GM12878 (cell line): Measurements from ENCODE around the gene PLEKHH1. TPM values are rescaled to one million over a fixed set of nuclear protein-coding genes. Genes with fewer than 3 reads are reported as not detected.

Experiments used
- ATAC-seq: fragments of 200-7000 bp; cut with Tn5 transposase; 3 replicates; pipeline ENCODE4 v1.9.1; 2020; ENCODE audit warnings: mild to moderate bottlenecking, moderate library complexity
- BruUV-seq: library from RNA; stranded (reverse); fragments of 400-500 nt; replicated peaks from 2 replicates; lab custom pipeline; 2021; lab: Mats Ljungman, UMichigan
- CTCF ChIA-PET: fragments of 300-600 bp; sonication (Branson Sonifier 250); formaldehyde crosslinking; extraction: SDS; loops from one replicate; lab custom pipeline; 2021; ENCODE audit warnings: inconsistent platforms; lab: Yijun Ruan, JAX
- POLR2A ChIA-PET: fragments of 350-600 bp; formaldehyde crosslinking; extraction: SDS; loops from one replicate; lab custom pipeline; 2021; ENCODE audit warnings: inconsistent platforms; lab: Charles Lee
- RAD21 ChIA-PET: fragments of 300-600 bp; sonication (Branson Sonifier 250); formaldehyde crosslinking; loops from one replicate; lab custom pipeline; 2023; ENCODE audit warnings: antibody characterized with exemption; ENCODE audit not compliant: unreplicated experiment; lab: Charles Lee
- SMC1A ChIA-PET: fragments of 300-600 bp; sonication (Branson Sonifier 250); formaldehyde crosslinking; loops from one replicate; lab custom pipeline; 2023; ENCODE audit not compliant: unreplicated experiment, uncharacterized antibody; lab: Charles Lee
- DNase-seq: peaks from one replicate; pipeline ENCODE4 v3.0.0-alpha.2; 2011; ENCODE audit warnings: low read depth, low spot score
- FAIRE-seq: peaks from 3 replicates; lab custom pipeline; 2011; peaks lifted over from hg19 to GRCh38; lab: Jason Lieb, UNC
- H2AFZ ChIP-seq: 2 replicates; pipeline ENCODE4 v1.6.0; 2011; ENCODE audit warnings: low read depth, low read length, control low read depth; ENCODE audit not compliant: control insufficient read depth
- H3K27ac ChIP-seq: 2 replicates; pipeline ENCODE4 v1.5.1; 2011; ENCODE audit warnings: control low read depth; ENCODE audit not compliant: control insufficient read depth, insufficient read depth
- H3K27me3 ChIP-seq, 2 experiments: replicated peaks in 1 of 2; 2 replicates each; pipeline versions ENCODE4 v1.6.0 to v1.6.1; 2011; ENCODE audit warnings: low read length in 1 of 2; ENCODE audit not compliant: control insufficient read depth in 2 of 2, insufficient read depth in 2 of 2
- H3K36me3 ChIP-seq, 2 experiments: 2 replicates each; pipeline ENCODE4 v1.5.1; 2011; ENCODE audit warnings: low read length in 1 of 2; ENCODE audit not compliant: control insufficient read depth in 2 of 2, insufficient read depth in 2 of 2
- H3K4me1 ChIP-seq: 2 replicates; pipeline ENCODE4 v1.6.1; 2011; ENCODE audit warnings: mild to moderate bottlenecking, low read length, moderate library complexity, mixed read lengths; ENCODE audit not compliant: control insufficient read depth, insufficient read depth
- H3K4me2 ChIP-seq: 2 replicates; pipeline ENCODE4 v1.6.0; 2011; ENCODE audit warnings: control low read depth; ENCODE audit not compliant: control insufficient read depth, insufficient read depth
- H3K4me3 ChIP-seq: fragments of 200-600 bp; sonication (generic); 2 replicates; pipeline ENCODE4 v1.5.1; 2016
- H3K79me2 ChIP-seq: 2 replicates; pipeline ENCODE4 v1.6.0; 2011; ENCODE audit warnings: low read length; ENCODE audit not compliant: control insufficient read depth, insufficient read depth
- H3K9ac ChIP-seq: 2 replicates; pipeline ENCODE4 v1.8.0; 2011; ENCODE audit warnings: low read length, control low read depth, mixed read lengths; ENCODE audit not compliant: control insufficient read depth, insufficient read depth
- H3K9me3 ChIP-seq: replicated peaks from 3 replicates; pipeline ENCODE4 v1.5.1; 2011; ENCODE audit warnings: mild to moderate bottlenecking, low read length; ENCODE audit not compliant: control insufficient read depth, insufficient read depth
- H4K20me1 ChIP-seq: 2 replicates; pipeline ENCODE4 v1.6.0; 2011; ENCODE audit not compliant: control insufficient read depth, insufficient read depth
- ATF2 ChIP-seq: IDR thresholded peaks from 2 replicates; pipeline ENCODE4 v1.6.1; 2012; ENCODE audit warnings: low read length, inconsistent platforms
- ATF3 ChIP-seq: IDR thresholded peaks from 2 replicates; pipeline ENCODE4 v1.6.1; 2011; ENCODE audit warnings: low read depth, mild to moderate bottlenecking, low read length, moderate library complexity, borderline replicate concordance; ENCODE audit errors: extremely low read depth
- ATF7 ChIP-seq: fragments of 450-650 bp; IDR thresholded peaks from 2 replicates; pipeline ENCODE4 v1.6.1; 2016; ENCODE audit warnings: low read depth, mild to moderate bottlenecking
- EP300 ChIP-seq, 2 experiments: fragments of 150-350 bp in 1 of 2; IDR thresholded peaks; 2 replicates each; pipeline ENCODE4 v1.6.1; 2011 to 2012; ENCODE audit warnings: low read depth in 2 of 2, low read length in 2 of 2, borderline replicate concordance in 1 of 2, improper control_type of control experiment in 1 of 2, inconsistent platforms in 1 of 2; ENCODE audit not compliant: control insufficient read depth in 1 of 2
- SMAD5 ChIP-seq: IDR thresholded peaks from 2 replicates; pipeline ENCODE4 v1.6.1; 2016; ENCODE audit warnings: antibody characterized with exemption, low read depth
- SMARCA5 ChIP-seq: fragments of 450-650 bp; IDR thresholded peaks from 2 replicates; pipeline ENCODE4 v1.6.1; 2017; ENCODE audit warnings: mild to moderate bottlenecking
- SMC3 ChIP-seq: IDR thresholded peaks from 2 replicates; pipeline ENCODE4 v1.6.1; 2011; ENCODE audit warnings: low read length, improper control_type of control experiment, borderline replicate concordance
- SPI1 ChIP-seq: IDR thresholded peaks from 2 replicates; pipeline ENCODE4 v1.6.1; 2011; ENCODE audit warnings: low read depth, mild to moderate bottlenecking, low read length, moderate library complexity, borderline replicate concordance; ENCODE audit not compliant: insufficient read depth
- SUPT20H ChIP-seq: IDR thresholded peaks from 2 replicates; pipeline ENCODE4 v1.6.1; 2011; ENCODE audit warnings: low read depth, mild to moderate bottlenecking, low read length, moderate library complexity, borderline replicate concordance; ENCODE audit not compliant: control insufficient read depth
- TBL1XR1 ChIP-seq: IDR thresholded peaks from 2 replicates; pipeline ENCODE4 v1.6.1; 2012; ENCODE audit warnings: low read depth, low read length, improper control_type of control experiment
- ZNF217 ChIP-seq: fragments of 450-650 bp; IDR thresholded peaks from 2 replicates; pipeline ENCODE4 v1.6.1; 2017; ENCODE audit warnings: antibody characterized with exemption, mild to moderate bottlenecking
- ZNF24 ChIP-seq: fragments of 450-650 bp; IDR thresholded peaks from 2 replicates; pipeline ENCODE4 v1.6.1; 2017; ENCODE audit warnings: antibody characterized with exemption, mild to moderate bottlenecking
- ZNF274 ChIP-seq: IDR thresholded peaks from one replicate; pipeline ENCODE4 v1.8.0; 2011; ENCODE audit not compliant: insufficient read length, insufficient read depth
- ZSCAN29 ChIP-seq: fragments of 450-650 bp; IDR thresholded peaks from 2 replicates; pipeline ENCODE4 v1.6.1; 2017; ENCODE audit warnings: mild to moderate bottlenecking, moderate library complexity
- ZZZ3 ChIP-seq: IDR thresholded peaks from 2 replicates; pipeline ENCODE4 v1.6.1; 2011; ENCODE audit warnings: low read depth; ENCODE audit not compliant: control insufficient read depth, insufficient read length
- WGBS: methylation state at CpG from one replicate; pipeline ENCODE4 v1.1.6; 2016; ENCODE audit warnings: low lambda C conversion rate; ENCODE audit not compliant: insufficient replicate concordance, insufficient coverage; ENCODE audit errors: missing lambda C conversion rate; 5-methylcytosine and 5-hydroxymethylcytosine counted together
- in situ Hi-C: fragments of 300-500 bp; cut with MboI; formaldehyde crosslinking; loops from 9 replicates; pipeline ENCODE4 v1.14.3; 2018; ENCODE audit warnings: mixed read lengths
- intact Hi-C: fragments of 100-400 bp; cut with micrococcal nuclease; formaldehyde crosslinking; loops from one replicate; pipeline ENCODE4 v1.14.2; 2022; ENCODE audit not compliant: unreplicated experiment
- polyA plus RNA-seq, 11 experiments: library from polyadenylated mRNA; depleted of rRNA in 4 of 11; unstranded in 6 of 11; stranded (reverse) in 5 of 11; fragments of >200 nt; fragmentation: Nextera tagmentation in 4 of 11; fragmentation: Illumina TruSeq in 1 of 11; extraction: Ambion mirVana in 4 of 11; extraction: Trizol in 1 of 11; gene quantifications; 1 replicate in 1 of 11; 2 replicates in 10 of 11; pipeline versions ENCODE4 v1.2.1 to v1.2.3, GENCODE V29; 2011 to 2016; ENCODE audit warnings: inconsistent platforms in 2 of 11, missing spikeins in 2 of 11, low read depth in 1 of 11
- total RNA-seq, 4 experiments: library from RNA; depleted of rRNA in 3 of 4; stranded (reverse); fragments of >200 nt in 3 of 4; fragmentation: Illumina TruSeq in 1 of 4; extraction: Trizol in 1 of 4; gene quantifications; 2 replicates each; pipeline versions ENCODE4 v1.2.1 to v1.2.3, GENCODE V29; 2013 to 2021
- TF ChIP-seq, protein P1 (sequence below): fragments of 450-650 bp; IDR thresholded peaks from 2 replicates; pipeline ENCODE4 v1.6.1; 2017; ENCODE audit warnings: mild to moderate bottlenecking, low read depth, inconsistent platforms; ENCODE audit not compliant: poor library complexity, severe bottlenecking

Gene PLEKHH1
- total and polyA plus RNA-seq, 10 of the 15 experiments (the other 5 are each of a cell fraction or from before 2014, with no cell fraction given): 0.11 to 0.95 (median 0.41) TPM

GRCh38 chr14:67573228-67574010 is 40.3 kb downstream of the PLEKHH1 start:
- Histone ChIP-seq H3K4me2 (no peak overlapping the region), H3K4me1 (no peaks in the 10 kb centered on the region), H3K79me2 (no peaks in the 10 kb centered on the region), H3K27ac (no peak overlapping the region), H4K20me1 (peaks cover 2% of the 10 kb centered on the region; the same call in 1 of the 2 replicates), H3K27me3 (no peaks in the 10 kb centered on the region), H3K4me3 (no peak overlapping the region), H2AFZ (no peak overlapping the region), H3K9me3 (no peaks in the 10 kb centered on the region), H3K9ac (no peak overlapping the region), H3K36me3 (no peaks in the 10 kb centered on the region)
- BruUV-seq: no TSS peak
- in situ Hi-C loops: no loop called here
- ChIA-PET CTCF (interaction anchor here (0.7 to 27.6 kb wide), 7 partner anchors 10 to 1214 kb away, joined by 3 to 583 read pairs (median 25); partner anchors contain the start of genes PLEKHH1 and RDH12), RAD21 (interaction anchor here (1.1 to 5.8 kb wide), 3 partner anchors 86 to 146 kb away, joined by 3 to 176 read pairs (median 31); no protein-coding TSS in a partner anchor), SMC1A (interaction anchor here (1.0 to 6.1 kb wide), 5 partner anchors 46 to 153 kb away, joined by 3 to 185 read pairs (median 16); no protein-coding TSS in a partner anchor), POLR2A (no interaction called here)
- intact Hi-C loops: no loop called here
- ATAC-seq: no peak
- 52% methylated on average over 15 of the region's 15 CpGs for WGBS
- FAIRE-seq: no peak
- DNase-seq: no peak
- TF ChIP-seq ZSCAN29 (no peak), SUPT20H (no peak), ZNF274 (no peak), ZZZ3 (no peak), SPI1 (no peak), ZNF24 (no peak), TBL1XR1 (no peak), SMC3 (no peak), ZNF217 (no peak), ATF2 (no peak), SMAD5 (no peak), ATF3 (no peak), SMARCA5 (no peak), ATF7 (no peak), EP300 (IDR thresholded peaks at IDR 0.05; ENCODE audit: borderline replicate concordance in 1 of 2, control insufficient read depth in 1 of 2, low read depth in 2 of 2, low read length in 2 of 2) (no peak)
- TF ChIP-seq, protein P1, sequence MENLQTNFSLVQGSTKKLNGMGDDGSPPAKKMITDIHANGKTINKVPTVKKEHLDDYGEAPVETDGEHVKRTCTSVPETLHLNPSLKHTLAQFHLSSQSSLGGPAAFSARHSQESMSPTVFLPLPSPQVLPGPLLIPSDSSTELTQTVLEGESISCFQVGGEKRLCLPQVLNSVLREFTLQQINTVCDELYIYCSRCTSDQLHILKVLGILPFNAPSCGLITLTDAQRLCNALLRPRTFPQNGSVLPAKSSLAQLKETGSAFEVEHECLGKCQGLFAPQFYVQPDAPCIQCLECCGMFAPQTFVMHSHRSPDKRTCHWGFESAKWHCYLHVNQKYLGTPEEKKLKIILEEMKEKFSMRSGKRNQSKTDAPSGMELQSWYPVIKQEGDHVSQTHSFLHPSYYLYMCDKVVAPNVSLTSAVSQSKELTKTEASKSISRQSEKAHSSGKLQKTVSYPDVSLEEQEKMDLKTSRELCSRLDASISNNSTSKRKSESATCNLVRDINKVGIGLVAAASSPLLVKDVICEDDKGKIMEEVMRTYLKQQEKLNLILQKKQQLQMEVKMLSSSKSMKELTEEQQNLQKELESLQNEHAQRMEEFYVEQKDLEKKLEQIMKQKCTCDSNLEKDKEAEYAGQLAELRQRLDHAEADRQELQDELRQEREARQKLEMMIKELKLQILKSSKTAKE: no peak
